HG02571 (cell line): ENCODE results near the gene INO80C.
"Not testable (repeated sequence)": the region's sequence is repeated elsewhere in the genome, so short reads cannot be mapped to it uniquely, and the experiment has no call there.

Source experiments
- ATAC-seq: cut with Tn5 transposase; IDR thresholded peaks from one replicate; pipeline ENCODE4 v1.9.1; 2021; ENCODE audit warnings: mild to moderate bottlenecking, moderate library complexity; ENCODE audit not compliant: unreplicated experiment

Gene INO80C

DNA sequence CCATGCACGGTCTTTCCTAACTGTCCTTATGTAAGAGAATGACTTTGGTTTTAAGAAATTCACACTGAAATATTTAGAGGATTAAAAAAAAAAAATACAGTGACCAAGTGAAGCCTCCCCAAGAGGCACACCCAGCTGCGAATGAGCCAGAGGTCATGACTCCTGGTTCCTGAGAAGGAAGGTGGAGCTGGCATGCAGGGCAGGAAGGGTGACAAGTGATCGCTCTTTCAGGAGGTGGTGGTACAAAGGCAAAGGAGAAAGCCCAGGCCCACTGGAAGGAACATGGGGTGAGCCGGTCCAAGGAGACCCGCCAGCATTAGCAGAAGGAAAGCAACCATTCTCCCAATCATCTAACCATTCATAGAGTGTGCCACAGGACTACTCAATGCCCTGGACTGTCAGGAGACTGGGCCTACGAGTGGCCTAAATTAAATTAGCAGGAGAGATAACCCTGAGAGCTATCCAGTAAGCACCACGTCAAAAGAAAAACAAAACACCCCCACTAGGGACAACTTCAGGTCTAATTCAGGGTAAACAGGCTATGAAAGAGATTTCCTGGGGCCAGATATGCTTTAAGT is 7.8 kb downstream of the INO80C start:
- no peak for ATAC-seq

DNA sequence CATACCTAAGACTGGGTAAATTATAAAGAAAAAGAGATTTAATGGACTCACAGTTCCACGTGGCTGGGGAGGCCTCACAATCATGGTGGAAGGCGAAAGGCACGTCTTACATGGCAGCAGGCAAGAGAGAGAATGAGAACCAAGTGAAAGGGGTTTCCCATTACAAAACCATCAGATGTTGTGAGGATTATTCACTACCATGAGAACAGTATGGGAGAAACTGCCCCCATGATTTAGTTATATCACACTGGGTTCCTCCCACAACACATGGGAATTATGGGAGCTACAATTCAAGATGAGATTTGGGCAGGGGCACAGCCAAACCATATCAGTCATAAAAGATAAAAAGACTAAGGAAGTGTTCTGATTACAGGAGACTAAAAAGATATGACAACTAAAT is 8.5 kb downstream of the INO80C start:
- ATAC-seq: not testable (repeated sequence)

DNA sequence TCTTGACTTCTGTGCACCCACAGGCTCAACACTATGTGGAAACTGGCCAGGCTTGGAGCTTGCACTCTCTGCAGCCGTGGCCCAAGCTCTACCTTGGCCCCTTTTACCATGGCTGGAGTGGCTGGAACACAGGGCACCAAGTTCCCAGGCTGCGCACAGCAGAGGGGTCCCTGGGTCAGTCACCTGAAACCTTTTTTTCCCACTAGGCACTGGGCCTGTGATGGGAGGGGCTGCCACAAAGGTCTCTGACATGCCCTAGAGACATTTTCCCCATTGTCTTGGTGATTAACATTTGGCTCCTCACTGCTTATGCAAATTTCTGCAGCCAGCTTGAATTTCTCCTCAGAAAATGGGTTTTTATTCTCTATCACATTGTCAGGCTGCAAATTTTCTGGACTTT is 9.4 kb downstream of the INO80C start:
- ATAC-seq: not testable (repeated sequence)

GRCh38 chr18:35487525-35487924 is 10.2 kb downstream of the INO80C start:
- ATAC-seq: not testable (repeated sequence)

- no peak for ATAC-seq
Observed at GRCh38 chr18:35485852-35486251, 11.9 kb downstream of the INO80C start.

DNA sequence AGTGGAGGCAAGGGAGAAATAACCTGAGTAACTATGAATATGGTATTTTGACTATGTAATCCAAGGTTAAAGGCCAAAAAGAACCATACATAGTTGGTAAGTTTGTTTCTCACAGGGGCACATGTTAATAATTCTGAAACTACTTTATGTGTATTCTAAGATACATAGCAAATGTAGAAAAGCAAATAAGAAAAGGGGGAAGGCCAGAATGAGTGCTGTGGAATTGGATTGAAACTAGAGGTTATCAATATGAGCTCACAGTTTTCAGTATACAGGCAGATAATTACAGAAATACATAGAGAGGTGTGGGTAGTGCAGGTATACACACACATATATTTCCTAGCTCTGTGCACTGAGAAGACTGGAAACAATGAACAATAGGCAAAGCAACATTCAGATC is 13.7 kb downstream of the INO80C start:
- peak; percentile 73 for ATAC-seq

DNA sequence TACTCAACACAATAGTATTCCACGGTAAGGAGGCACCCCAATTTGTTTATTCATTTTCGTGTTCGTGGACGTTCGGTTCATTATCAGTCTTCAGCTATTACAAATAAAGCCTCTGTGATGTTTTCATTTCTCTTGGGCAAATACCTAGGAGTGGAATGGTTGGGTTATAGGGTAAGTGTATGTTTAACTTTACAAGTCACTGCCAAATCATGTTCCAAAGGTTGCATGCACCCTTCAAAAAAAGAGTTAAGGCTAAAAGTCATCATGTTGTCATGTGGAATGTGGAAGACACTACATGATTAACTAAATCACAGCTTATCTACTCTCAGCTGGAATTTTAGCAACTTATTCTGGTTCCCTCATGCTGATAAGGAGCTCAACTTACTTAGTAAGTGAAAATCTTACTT is 15.8 kb downstream of the INO80C start:
- ATAC-seq: no peak

- no peak for ATAC-seq
Observed at GRCh38 chr18:35479911-35480586, 17.7 kb downstream of the INO80C start.

DNA sequence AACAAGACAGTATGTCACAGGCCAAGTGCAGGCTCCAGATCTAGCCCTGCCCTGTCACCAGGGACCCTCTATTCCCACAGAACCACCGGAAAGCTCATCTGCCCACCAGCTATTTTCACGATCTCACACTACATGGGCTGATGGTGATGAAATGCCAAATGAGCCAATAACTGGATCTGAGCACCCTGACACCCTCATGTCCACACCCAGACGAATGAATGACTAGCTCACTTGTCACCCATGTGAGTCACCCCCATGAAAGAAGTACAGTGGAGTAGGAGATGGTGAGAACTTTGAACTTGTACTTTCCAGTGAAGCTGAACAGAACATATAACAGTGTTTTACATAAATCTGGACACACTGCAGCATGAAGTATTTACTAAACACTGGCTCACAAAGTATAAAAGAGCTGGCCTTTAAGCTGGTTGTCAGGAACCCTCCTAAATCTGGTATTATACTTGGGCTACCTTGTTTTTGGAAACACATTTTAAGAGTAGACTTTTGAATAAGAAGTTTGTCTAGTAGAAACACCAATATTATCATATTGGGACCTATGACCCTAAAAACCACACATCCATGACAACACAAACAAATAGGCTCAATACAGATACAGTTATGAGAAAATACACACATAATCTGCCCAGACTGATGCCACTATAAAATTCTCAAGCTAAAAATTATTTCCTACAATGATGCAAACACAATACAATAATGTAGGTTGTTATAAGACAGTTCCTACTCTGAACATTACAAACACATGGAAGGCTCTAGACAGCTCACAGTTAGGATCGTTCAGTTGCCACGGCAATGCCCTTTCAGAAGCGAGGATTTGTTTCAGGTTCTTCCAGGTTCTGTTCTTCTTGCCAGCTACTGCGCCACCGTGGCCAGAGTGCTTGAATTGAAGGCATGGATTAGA is 19.0 kb downstream of the INO80C start:
- ATAC-seq: no peak

DNA sequence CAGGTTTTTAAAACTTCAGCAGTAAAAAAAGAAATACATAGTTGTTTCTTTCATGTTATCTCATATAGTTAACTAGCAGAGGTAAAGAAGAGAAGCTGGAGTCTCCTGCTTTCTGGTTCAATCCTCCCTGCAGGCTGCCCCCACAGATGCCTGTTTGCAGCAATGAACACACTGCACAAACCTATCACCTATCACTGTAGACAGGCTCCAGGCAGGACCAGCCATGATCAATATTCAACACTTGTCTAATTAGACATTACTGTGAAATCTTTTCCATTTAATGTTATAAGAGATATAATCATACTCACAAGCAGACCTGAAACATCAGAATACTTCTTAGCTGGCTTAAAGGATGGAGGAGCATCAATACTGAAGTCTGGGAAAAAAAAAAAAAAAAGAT is 19.8 kb downstream of the INO80C start:
- no peak for ATAC-seq

DNA sequence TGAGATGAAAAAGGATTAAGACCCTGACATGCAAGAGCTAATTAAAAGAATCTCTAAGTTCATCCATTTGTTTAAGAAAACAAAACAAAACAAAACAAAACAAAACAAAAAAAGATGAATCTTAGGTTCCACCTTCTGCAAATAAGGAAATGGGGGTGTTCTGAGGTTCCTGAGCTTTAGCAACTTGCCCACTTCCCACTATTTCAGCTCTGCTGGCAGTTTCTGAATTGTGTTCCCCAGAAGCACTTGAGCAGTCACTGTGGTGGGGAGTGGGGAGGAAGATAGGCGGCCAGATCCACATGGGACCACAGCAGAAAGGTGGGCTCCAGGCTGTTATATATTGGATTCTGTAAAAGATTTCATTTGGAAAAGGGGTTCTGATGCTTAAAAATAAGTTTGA is 20.3 kb downstream of the INO80C start:
- no peak for ATAC-seq

DNA sequence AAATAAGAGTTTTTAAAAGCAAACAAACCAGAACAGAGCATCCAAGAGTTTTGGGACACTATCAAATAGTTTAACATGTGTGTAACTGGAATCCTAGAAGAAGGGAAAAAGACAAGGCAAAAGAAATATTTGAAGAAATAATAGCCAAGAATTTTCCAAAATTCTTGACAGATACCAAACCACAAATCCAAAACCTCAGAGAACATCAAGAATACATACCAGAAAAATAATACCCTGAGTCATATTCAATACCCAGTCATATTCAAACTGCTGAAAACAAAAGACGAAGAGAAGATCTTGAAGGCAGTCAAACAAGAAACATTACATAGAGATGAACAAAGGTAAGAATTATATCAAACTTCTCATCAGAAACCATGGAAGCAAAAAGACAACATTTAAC is 22.9 kb downstream of the INO80C start:
- no peak for ATAC-seq

DNA sequence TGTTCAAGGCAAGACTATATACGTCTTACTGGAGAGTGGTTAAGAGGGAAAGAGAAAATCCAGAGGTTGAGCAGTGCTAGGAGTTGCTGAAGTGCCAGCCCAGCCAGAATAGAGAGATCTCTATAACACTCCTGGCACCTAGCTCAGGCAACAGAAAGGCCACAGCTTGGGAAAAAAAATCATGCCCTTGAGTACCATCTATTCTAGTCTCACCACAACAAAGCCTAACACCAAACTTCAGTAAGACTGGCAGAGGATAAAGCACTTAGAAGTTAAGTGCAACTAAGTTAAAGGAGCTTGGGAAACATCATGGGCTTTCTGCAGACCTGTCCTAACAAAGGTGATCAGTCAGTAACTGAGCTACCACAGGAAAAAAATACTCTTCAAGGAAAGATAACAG is 24.2 kb downstream of the INO80C start:
- ATAC-seq: no peak

- no peak for ATAC-seq
Observed at GRCh38 chr18:35470435-35470834, 27.3 kb downstream of the INO80C start.

- no peak for ATAC-seq
Observed at GRCh38 chr18:35469725-35470124, 28.0 kb downstream of the INO80C start.

DNA sequence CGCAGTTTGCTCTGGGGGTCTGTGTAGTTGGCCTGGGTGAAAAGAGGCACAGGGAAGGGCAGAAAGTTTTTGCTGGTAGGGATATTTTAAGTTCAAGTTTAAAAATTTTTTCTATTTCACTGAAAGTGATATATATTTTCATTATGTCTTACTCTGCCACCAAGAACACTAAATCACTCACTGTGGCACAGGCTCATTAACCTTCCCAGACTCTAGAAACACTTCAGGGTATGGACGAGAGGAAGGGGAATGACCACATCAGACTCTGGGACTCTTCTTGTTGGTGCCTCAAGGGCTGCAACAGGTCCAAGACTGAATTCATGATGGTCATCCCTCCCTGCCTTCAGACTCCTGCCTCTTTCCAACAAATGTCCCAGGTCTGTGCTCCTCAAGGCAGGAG is 29.0 kb downstream of the INO80C start:
- no peak for ATAC-seq

DNA sequence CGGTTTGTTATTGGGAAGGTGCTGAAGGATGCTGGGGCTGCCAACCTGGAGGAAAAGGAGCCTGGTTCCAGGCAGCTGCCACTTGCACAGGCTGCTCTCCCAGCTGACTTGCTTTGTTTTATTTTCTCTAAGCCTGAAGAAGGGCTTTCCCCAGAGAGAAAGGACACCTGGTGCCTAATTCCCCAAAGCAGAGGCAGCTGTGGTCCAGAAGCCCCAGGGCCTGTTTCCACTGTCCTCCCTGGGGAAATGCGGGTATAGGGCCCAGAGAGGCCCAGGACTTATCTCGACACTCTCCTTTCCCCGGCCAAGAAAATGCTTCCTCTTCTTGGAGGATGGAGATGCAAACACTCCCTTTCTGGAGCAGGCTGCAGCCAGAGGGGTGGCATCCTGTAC is 30.1 kb downstream of the INO80C start:
- peak; percentile 61 for ATAC-seq

DNA sequence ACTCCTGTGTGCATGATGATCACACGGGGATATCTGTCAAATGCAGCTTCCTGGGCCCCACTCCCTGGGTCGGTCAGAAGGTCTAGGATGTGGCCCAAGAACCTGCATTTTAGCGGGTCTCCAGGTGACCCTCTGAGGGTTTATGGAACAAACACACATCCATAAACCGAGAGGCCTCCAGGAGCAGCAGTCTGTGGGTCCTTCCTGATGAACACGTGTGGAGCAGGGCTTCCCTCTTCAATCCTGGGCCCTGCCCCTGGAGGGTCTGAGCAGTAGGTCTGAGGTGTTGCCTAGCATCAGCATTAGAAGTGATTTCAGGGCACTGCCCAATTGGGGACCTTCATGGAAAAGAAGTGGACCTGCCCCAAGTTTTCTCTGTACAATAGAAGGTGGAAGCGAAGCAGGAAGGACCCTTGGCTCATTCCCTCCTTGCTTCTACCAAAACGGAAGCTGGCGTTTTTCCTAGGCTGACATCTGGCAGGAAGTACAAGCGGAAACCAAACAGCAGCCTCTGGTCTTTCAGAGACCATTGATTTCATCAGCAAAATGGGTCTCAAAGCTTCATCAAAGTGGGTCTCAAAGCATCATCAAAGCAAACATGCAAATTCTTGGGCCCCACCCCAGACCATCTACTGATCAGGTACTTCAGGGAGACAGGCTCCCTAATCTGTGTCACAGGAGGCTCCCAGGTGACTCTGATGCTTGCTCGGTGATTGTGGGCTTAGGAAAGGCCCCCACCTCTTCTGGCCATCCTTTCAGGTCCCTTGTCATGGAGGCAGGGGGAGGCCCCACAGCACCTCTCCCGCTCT is 30.7 kb downstream of the INO80C start:
- peak; percentile 19 for ATAC-seq

GRCh38 chr18:35466334-35466733 is 31.4 kb downstream of the INO80C start:
- ATAC-seq: peak; percentile 56

DNA sequence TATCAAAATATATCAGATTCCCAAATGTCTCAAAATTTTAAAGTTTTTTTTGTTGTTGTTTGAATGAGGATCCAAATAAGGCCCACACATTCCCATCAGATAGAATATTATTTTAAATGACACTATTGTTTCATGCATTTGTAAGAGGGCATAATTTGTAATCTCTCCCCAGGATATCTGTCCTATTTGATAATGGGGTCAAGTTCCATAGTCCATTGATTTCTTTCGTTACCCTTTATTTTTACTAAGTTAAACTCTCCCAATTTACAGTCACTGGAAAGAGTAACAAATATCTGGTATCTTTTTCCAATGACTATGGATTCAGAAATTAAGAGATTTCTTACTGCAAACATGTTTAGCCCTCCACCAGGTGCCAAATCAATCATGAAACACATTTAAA is 32.4 kb downstream of the INO80C start:
- ATAC-seq: no peak

- no peak for ATAC-seq
Observed at GRCh38 chr18:35464831-35465279, 32.9 kb downstream of the INO80C start.
